Measurements from ENCODE around the gene PIK3CB. TPM values are rescaled to one million over a fixed set of nuclear protein-coding genes. Genes with fewer than 3 reads are reported as not detected.

The PIK3CB gene
- total and polyA plus RNA-seq, 11 donors: 6.9 to 38.1 (median 29.4) TPM

DNA sequence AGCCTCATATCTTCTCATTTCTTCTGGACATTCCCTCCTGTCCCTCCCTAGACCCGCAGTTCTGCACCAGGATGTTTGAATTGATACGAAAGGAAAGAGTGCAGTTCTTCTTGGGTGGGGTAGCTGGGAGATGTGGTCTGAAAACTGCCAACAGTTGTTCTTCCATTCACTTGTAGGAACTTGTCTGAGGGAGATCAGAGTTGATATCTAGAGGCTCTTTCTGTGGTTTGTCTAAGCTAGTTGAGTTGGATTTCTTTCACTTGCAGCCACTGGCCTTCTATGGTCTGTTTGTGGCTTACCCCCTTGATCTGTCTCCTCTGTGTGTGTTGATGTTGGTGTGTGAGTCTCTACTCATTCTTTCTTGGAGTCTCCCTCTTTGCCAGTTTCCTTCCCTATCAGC, 42.5 kb upstream of the PIK3CB start:
- Histone ChIP-seq H3K36me3 (no peaks in the 10 kb centered on the region), H3K27me3 (no peaks in the 10 kb centered on the region), H3K27ac (no peak overlapping the region), H3K4me1 (peaks cover 0 to 12% (median 0%) of the 10 kb centered on the region in 12 donors), H3K9me3 (peaks cover 0 to 7% (median 0%) of the 10 kb centered on the region in 12 donors), H3K4me3 (no peak overlapping the region)
- intact Hi-C loops (cut with DNase I): no loop called here
- DNase-seq (no peak), ATAC-seq (no peak)
- TF ChIP-seq POLR2A (IDR thresholded peaks at IDR 0.05): no peak
- TF ChIP-seq, protein P1, sequence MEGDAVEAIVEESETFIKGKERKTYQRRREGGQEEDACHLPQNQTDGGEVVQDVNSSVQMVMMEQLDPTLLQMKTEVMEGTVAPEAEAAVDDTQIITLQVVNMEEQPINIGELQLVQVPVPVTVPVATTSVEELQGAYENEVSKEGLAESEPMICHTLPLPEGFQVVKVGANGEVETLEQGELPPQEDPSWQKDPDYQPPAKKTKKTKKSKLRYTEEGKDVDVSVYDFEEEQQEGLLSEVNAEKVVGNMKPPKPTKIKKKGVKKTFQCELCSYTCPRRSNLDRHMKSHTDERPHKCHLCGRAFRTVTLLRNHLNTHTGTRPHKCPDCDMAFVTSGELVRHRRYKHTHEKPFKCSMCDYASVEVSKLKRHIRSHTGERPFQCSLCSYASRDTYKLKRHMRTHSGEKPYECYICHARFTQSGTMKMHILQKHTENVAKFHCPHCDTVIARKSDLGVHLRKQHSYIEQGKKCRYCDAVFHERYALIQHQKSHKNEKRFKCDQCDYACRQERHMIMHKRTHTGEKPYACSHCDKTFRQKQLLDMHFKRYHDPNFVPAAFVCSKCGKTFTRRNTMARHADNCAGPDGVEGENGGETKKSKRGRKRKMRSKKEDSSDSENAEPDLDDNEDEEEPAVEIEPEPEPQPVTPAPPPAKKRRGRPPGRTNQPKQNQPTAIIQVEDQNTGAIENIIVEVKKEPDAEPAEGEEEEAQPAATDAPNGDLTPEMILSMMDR (IDR thresholded peaks at IDR 0.05): no peak
- 94 to 98% (median 95%) methylated on average over 2 of the region's 2 CpGs for WGBS, 4 donors

DNA sequence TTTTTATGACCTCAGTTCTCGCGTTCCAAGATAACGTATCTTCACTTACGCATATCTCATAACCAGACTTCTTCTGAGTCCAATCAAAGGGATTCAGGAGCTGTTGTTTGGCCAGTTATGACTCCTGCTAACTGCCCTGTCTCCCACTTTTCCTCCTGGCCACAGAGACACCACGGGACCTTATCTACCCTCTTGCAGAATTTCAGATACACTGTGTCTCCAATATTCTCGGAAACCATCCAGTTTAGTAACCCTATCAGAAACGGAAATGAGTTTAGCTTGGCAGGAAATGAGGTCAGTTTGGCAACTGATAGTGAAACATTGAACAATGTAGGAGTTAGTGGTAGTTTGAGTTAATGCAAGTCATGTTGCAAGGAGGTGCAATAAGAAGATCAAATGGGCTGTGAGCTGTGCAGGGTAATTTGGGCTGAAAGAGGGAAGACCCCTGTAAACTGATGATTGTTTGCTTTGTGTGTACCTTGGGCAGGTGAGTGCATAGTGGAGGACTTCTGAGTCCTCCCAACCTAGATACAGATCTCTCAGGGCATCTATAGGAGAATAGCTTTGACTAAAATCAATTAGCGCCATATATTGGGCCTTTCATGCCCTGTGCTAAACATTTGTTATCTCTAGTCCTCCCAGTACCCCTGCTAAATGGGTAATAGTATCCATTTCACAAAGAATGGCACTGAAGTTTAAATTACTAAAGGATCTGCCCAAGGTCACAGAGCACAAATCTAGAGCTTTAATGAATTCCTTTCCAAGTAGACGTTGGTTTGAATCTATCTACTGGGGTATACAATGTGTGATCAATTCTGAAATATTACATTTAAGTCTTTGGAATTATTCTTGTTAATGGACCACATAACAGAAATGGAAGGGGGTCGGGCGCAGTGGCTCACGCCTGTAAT, 41.3 kb upstream of the PIK3CB start:
- peak overlapping the region in 9 of 12 donors; percentile 17 to 78 (median 47) for H3K27ac ChIP-seq

DNA sequence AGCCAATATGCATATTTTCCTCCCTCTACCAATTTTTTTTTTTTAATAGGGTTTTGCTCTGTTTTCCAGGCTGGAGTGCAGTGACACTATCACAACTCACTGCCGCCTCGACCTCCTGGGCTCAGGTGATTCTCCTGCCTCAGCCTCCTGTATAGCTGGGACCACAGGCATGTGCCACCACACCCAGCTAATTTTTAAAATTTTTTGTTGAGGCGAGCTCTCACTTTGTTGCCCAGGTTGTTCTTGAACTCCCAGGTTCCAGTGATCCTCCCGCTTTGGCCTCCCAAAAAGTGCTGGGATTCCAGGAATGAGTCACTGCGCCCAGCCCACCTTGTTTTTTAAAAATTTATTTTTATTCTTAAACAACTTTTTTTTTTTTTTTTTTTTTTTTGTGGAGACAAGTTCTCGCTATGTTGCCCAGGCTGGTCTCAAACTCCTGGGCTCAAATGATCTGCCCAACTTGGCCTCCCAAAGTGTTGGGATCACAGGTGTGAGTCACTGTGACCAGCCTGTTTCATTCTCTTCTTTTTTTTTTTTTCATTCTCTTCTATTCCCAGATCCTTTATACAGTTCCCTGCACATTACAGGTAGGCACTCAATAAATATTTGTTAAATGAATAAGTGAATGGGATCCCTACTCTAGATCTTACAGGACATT, 40.5 kb upstream of the PIK3CB start:
- peaks cover 0 to 7% (median 0%) of the 10 kb centered on the region in 12 donors for H3K9me3 ChIP-seq
- 97% methylated on average over 6 of the region's 6 CpGs for WGBS, 4 donors
- H3K27me3 ChIP-seq: no peaks in the 10 kb centered on the region
- no peaks in the 10 kb centered on the region for H3K36me3 ChIP-seq
- H3K27ac ChIP-seq: peak overlapping the region in 9 of 12 donors; percentile 17 to 78 (median 47)
- no peak for TF ChIP-seq POLR2A (IDR thresholded peaks at IDR 0.05)
- TF ChIP-seq, protein P1 (IDR thresholded peaks at IDR 0.05): no peak
- intact Hi-C loops (cut with DNase I): no loop called here
- H3K4me1 ChIP-seq: peaks cover 0 to 12% (median 0%) of the 10 kb centered on the region in 12 donors
- H3K4me3 ChIP-seq: peak overlapping the region in 3 of 12 donors; percentile 5 to 19 (median 18)
- peak in 1 of 4 donors; percentile 13 for ATAC-seq
- no peak for DNase-seq

More for the DNA sequence above, 41.3 kb upstream of the PIK3CB start:
- peak; percentile 55 to 95 (median 76) for ATAC-seq
- Histone ChIP-seq H3K36me3 (no peaks in the 10 kb centered on the region), H3K27me3 (no peaks in the 10 kb centered on the region), H3K4me1 (peaks cover 0 to 12% (median 0%) of the 10 kb centered on the region in 12 donors), H3K9me3 (peaks cover 0 to 7% (median 0%) of the 10 kb centered on the region in 12 donors), H3K4me3 (peak overlapping the region in 3 of 12 donors; percentile 5 to 19 (median 18))
- TF ChIP-seq, protein P1 (IDR thresholded peaks at IDR 0.05): no peak
- no peak for TF ChIP-seq POLR2A (IDR thresholded peaks at IDR 0.05)
- no peak for DNase-seq
- WGBS, 4 donors: 58 to 75% (median 66%) methylated on average over 12 of the region's 12 CpGs
- intact Hi-C loops (cut with DNase I): no loop called here

All from heart left ventricle (tissue), 16 donors.